ENCODE data around the gene SLC43A1. TPM values are rescaled to one million over a fixed set of nuclear protein-coding genes. Genes with fewer than 3 reads are reported as not detected.

Gene SLC43A1
- total and polyA plus RNA-seq, 4 donors = 85.6 to 171 (median 107) TPM

DNA sequence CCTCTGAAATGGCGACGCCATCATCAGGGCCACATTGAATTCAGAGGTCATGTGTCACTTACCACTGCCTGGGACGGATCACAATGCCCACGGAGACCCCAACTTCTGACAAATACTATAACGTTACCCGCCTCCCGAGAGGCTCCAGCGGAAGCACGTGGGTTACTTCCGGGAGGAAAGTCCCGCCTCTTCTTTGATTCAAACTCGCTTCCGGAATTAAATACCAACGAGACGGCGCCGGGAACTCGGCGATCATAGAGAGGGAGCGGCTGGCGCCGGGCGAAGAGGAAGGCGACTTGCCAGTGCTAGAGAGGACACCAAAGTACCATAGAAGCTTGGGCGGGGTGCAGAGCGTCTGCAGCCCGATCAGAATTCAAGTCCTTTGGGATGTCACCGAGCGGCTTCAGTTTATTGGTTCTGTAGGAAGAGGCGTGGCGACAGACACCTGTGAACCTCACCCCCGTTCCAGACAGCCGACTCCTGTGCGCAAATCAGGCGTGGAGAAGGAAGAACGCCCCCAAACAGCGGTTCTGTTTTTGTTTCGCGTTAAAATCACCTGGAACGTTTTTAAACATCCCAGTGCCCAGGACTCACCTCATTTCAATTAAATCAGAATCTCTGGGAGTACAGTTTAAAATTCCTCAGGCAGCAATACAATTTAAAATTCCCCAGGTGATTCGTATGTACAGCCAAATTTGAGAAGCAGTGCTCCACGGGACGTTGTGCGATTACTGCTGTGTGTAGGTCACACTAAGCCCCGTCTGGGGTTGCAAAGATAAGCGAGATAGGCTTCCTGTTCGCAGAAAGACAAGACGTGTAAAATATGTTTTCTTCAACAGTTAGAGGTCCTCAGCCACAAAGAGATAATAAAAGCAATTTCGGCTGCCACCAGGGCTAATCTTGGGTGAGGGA lies 15.3 kb upstream of the SLC43A1 start, which contains the start of gene TIMM10 (continued):
- TF ChIP-seq, protein P1, sequence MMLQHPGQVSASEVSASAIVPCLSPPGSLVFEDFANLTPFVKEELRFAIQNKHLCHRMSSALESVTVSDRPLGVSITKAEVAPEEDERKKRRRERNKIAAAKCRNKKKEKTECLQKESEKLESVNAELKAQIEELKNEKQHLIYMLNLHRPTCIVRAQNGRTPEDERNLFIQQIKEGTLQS (IDR thresholded peaks at IDR 0.05) = peak; percentile 66

DNA sequence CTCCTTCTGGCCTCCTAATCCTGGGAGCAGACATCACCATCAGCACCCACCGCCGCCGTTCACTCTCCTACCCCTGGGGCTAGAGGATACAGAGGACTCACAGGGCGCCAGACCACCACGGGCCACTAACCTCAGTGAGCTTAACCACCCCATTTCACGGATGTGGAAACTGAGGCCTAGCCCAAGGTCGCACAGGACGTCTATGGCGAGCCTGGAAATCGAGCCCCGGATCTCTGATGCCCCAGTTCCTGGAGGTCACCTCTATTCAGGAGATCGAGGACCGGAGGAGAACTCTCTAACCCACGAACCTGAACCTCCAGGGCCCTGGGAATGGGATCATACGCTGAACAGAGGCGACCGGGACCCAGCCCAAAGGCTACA lies 14.7 kb upstream of the SLC43A1 start:
- no peaks in the 10 kb centered on the region for H3K9me3 ChIP-seq (ENCODE audit: control insufficient read depth in 4 of 4, low read length in 3 of 4)
- peak overlapping the region; percentile 11 to 89 for H3K9ac ChIP-seq (ENCODE audit: low read depth in 1 of 2, low read length in 2 of 2)
- TF ChIP-seq FOXA1 (IDR thresholded peaks at IDR 0.05) = no peak
- no peak for TF ChIP-seq EGR1 (IDR thresholded peaks at IDR 0.05; ENCODE audit: low read depth in 2 of 2)
- TF ChIP-seq, protein P2, sequence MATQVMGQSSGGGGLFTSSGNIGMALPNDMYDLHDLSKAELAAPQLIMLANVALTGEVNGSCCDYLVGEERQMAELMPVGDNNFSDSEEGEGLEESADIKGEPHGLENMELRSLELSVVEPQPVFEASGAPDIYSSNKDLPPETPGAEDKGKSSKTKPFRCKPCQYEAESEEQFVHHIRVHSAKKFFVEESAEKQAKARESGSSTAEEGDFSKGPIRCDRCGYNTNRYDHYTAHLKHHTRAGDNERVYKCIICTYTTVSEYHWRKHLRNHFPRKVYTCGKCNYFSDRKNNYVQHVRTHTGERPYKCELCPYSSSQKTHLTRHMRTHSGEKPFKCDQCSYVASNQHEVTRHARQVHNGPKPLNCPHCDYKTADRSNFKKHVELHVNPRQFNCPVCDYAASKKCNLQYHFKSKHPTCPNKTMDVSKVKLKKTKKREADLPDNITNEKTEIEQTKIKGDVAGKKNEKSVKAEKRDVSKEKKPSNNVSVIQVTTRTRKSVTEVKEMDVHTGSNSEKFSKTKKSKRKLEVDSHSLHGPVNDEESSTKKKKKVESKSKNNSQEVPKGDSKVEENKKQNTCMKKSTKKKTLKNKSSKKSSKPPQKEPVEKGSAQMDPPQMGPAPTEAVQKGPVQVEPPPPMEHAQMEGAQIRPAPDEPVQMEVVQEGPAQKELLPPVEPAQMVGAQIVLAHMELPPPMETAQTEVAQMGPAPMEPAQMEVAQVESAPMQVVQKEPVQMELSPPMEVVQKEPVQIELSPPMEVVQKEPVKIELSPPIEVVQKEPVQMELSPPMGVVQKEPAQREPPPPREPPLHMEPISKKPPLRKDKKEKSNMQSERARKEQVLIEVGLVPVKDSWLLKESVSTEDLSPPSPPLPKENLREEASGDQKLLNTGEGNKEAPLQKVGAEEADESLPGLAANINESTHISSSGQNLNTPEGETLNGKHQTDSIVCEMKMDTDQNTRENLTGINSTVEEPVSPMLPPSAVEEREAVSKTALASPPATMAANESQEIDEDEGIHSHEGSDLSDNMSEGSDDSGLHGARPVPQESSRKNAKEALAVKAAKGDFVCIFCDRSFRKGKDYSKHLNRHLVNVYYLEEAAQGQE (IDR thresholded peaks at IDR 0.05) = no peak
- TF ChIP-seq, protein P3, sequence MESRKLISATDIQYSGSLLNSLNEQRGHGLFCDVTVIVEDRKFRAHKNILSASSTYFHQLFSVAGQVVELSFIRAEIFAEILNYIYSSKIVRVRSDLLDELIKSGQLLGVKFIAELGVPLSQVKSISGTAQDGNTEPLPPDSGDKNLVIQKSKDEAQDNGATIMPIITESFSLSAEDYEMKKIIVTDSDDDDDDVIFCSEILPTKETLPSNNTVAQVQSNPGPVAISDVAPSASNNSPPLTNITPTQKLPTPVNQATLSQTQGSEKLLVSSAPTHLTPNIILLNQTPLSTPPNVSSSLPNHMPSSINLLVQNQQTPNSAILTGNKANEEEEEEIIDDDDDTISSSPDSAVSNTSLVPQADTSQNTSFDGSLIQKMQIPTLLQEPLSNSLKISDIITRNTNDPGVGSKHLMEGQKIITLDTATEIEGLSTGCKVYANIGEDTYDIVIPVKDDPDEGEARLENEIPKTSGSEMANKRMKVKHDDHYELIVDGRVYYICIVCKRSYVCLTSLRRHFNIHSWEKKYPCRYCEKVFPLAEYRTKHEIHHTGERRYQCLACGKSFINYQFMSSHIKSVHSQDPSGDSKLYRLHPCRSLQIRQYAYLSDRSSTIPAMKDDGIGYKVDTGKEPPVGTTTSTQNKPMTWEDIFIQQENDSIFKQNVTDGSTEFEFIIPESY (IDR thresholded peaks at IDR 0.05) = no peak
- no peak for TF ChIP-seq JUND (IDR thresholded peaks at IDR 0.05)
- TF ChIP-seq, protein P4, sequence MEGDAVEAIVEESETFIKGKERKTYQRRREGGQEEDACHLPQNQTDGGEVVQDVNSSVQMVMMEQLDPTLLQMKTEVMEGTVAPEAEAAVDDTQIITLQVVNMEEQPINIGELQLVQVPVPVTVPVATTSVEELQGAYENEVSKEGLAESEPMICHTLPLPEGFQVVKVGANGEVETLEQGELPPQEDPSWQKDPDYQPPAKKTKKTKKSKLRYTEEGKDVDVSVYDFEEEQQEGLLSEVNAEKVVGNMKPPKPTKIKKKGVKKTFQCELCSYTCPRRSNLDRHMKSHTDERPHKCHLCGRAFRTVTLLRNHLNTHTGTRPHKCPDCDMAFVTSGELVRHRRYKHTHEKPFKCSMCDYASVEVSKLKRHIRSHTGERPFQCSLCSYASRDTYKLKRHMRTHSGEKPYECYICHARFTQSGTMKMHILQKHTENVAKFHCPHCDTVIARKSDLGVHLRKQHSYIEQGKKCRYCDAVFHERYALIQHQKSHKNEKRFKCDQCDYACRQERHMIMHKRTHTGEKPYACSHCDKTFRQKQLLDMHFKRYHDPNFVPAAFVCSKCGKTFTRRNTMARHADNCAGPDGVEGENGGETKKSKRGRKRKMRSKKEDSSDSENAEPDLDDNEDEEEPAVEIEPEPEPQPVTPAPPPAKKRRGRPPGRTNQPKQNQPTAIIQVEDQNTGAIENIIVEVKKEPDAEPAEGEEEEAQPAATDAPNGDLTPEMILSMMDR (IDR thresholded peaks at IDR 0.05; ENCODE audit: low read depth, low read length, missing input control) = no peak
- peaks cover 2 to 24% (median 19%) of the 10 kb centered on the region in 4 donors for H3K4me1 ChIP-seq (ENCODE audit: control insufficient read depth in 4 of 4, insufficient read depth in 4 of 4, low read length in 3 of 4)
- no peak for DNase-seq (ENCODE audit: low spot score)
- peak overlapping the region; percentile 59 to 99 (median 89) for H3K4me3 ChIP-seq (ENCODE audit: low read depth in 1 of 3, low read length in 3 of 3)
- peaks cover 0 to 6% (median 2%) of the 10 kb centered on the region in 4 donors for H3K36me3 ChIP-seq (ENCODE audit: control insufficient read depth in 4 of 4, insufficient read depth in 3 of 4, low read depth in 1 of 4, low read length in 3 of 4)
- H3K27me3 ChIP-seq (ENCODE audit: control insufficient read depth in 4 of 4, insufficient read depth in 4 of 4, low read length in 3 of 4) = no peaks in the 10 kb centered on the region
- 3% methylated on average over 17 of the region's 17 CpGs for WGBS
- peak overlapping the region; percentile 43 to 84 for H3K27ac ChIP-seq (ENCODE audit: low read depth in 1 of 2, low read length in 2 of 2)

DNA sequence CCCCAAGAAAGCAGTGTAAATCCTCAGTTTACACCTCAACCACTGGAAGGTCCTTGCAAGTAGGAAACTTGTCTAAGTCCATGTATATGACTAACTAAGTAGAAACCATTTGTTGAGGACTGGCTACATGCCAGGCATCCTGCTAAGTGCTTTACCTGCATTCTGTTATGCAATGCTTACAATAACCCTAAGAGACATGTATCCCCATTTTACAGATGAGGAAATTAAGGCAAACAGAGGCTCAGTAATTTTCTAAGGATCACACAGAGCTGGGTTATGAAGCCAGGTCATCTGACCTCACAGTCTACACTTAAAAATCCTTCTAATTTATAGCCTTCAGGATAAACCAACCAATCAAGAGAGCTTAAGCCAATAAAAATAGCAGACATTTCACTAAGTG lies 13.5 kb upstream of the SLC43A1 start:
- H3K4me1 ChIP-seq (ENCODE audit: control insufficient read depth in 4 of 4, insufficient read depth in 4 of 4, low read length in 3 of 4) = peaks cover 2 to 24% (median 19%) of the 10 kb centered on the region in 4 donors
- H3K9me3 ChIP-seq (ENCODE audit: control insufficient read depth in 4 of 4, low read length in 3 of 4) = no peaks in the 10 kb centered on the region
- no peak overlapping the region for H3K4me3 ChIP-seq (ENCODE audit: low read depth in 1 of 3, low read length in 3 of 3)
- DNase-seq (ENCODE audit: low spot score) = no peak
- H3K27me3 ChIP-seq (ENCODE audit: control insufficient read depth in 4 of 4, insufficient read depth in 4 of 4, low read length in 3 of 4) = no peaks in the 10 kb centered on the region
- peaks cover 0 to 6% (median 2%) of the 10 kb centered on the region in 4 donors for H3K36me3 ChIP-seq (ENCODE audit: control insufficient read depth in 4 of 4, insufficient read depth in 3 of 4, low read depth in 1 of 4, low read length in 3 of 4)
- no peak overlapping the region for H3K27ac ChIP-seq (ENCODE audit: low read depth in 1 of 2, low read length in 2 of 2)
- no peak overlapping the region for H3K9ac ChIP-seq (ENCODE audit: low read depth in 1 of 2, low read length in 2 of 2)
- TF ChIP-seq HNF4A (conservative IDR thresholded peaks at IDR 0.05) (no peak), SP1 (IDR thresholded peaks at IDR 0.05) (no peak), HNF4G (IDR thresholded peaks at IDR 0.05) (no peak), FOXA1 (IDR thresholded peaks at IDR 0.05) (no peak), EGR1 (IDR thresholded peaks at IDR 0.05; ENCODE audit: low read depth in 2 of 2) (no peak), JUND (IDR thresholded peaks at IDR 0.05) (no peak), TAF1 (conservative IDR thresholded peaks at IDR 0.05) (no peak)
- TF ChIP-seq, protein P1 (IDR thresholded peaks at IDR 0.05) = no peak
- TF ChIP-seq, protein P5, sequence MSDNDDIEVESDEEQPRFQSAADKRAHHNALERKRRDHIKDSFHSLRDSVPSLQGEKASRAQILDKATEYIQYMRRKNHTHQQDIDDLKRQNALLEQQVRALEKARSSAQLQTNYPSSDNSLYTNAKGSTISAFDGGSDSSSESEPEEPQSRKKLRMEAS (IDR thresholded peaks at IDR 0.05) = no peak
- TF ChIP-seq, protein P4 (IDR thresholded peaks at IDR 0.05; ENCODE audit: low read depth, low read length, missing input control) = no peak
- TF ChIP-seq, protein P2 (IDR thresholded peaks at IDR 0.05) = no peak

All from liver (tissue), 9 donors.